Testis (tissue), 2 donors: ENCODE results near the gene MAP2K5.

Experiments used
- POLR2A ChIP-seq: fragments of 450-650 bp; IDR thresholded peaks from one replicate; pipeline ENCODE4 v1.6.1; 2017; ENCODE audit warnings: antibody characterized with exemption, mild to moderate bottlenecking, moderate library complexity
- TF ChIP-seq, protein P1 (sequence below), 3 experiments: fragments of 450-650 bp in 2 of 3; fragments of 200-600 bp in 1 of 3; sonication (generic) in 1 of 3; IDR thresholded peaks; one replicate each; pipeline ENCODE4 v1.5.1; 2016 to 2019; ENCODE audit warnings: antibody characterized with exemption in 3 of 3, mild to moderate bottlenecking in 2 of 3, moderate library complexity in 1 of 3

DNA sequence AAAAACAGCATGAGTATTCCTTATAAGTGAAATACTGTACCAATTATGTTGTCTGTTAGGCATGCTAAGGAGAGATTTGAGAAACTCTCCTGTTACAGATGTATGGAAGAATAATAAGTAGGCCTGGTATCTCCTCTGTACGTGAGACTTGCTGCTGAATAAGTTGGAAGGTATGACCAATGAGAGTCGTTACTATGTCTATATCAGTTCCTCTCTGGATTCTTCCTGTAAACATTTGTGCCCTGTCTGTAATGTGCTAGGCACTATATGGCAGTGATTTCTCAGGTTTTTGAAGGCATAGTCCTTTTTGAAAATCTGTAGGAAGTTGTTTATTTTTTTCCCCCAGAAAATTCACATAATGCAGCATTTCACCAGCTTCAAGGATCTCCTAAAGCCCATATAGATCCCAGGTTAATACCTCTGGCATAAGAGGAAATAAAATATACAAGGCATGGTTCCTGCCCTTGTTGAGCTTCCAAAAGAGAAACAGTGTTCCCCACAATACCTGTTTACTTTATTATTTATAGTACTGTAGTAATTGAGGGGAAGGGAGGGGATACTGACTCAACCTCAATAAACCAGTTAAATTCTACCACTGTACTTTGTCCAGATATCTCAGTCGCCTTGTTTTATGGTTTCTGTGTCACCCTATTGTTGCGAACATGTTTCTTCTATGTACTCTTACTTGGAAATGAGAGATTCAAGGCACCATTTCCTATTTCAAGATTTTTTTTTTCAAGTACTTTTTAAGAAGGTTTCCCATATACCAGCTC, 28.6 kb downstream of the MAP2K5 start:
- TF ChIP-seq, protein P1, sequence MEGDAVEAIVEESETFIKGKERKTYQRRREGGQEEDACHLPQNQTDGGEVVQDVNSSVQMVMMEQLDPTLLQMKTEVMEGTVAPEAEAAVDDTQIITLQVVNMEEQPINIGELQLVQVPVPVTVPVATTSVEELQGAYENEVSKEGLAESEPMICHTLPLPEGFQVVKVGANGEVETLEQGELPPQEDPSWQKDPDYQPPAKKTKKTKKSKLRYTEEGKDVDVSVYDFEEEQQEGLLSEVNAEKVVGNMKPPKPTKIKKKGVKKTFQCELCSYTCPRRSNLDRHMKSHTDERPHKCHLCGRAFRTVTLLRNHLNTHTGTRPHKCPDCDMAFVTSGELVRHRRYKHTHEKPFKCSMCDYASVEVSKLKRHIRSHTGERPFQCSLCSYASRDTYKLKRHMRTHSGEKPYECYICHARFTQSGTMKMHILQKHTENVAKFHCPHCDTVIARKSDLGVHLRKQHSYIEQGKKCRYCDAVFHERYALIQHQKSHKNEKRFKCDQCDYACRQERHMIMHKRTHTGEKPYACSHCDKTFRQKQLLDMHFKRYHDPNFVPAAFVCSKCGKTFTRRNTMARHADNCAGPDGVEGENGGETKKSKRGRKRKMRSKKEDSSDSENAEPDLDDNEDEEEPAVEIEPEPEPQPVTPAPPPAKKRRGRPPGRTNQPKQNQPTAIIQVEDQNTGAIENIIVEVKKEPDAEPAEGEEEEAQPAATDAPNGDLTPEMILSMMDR (IDR thresholded peaks at IDR 0.05) = no peak
- TF ChIP-seq POLR2A = no peak
